ENCODE data around the gene UBE2J2.

GRCh38 chr1:1250786-1251284 lies 22.8 kb downstream of the UBE2J2 start:
- TF ChIP-seq POLR2AphosphoS5 (IDR thresholded peaks at IDR 0.05; ENCODE audit: insufficient read depth in 1 of 2, low read depth in 1 of 2), result no peak
- no peak for TF ChIP-seq CTCF (IDR thresholded peaks at IDR 0.05)
